Kasumi-1 (cell line): ENCODE measurements around the gene UNC13B.
"Not testable (repeated sequence)": the region's sequence is repeated elsewhere in the genome, so short reads cannot be mapped to it uniquely, and the experiment has no call there.

Experiments used
- DNase-seq, 2 experiments: peaks; one replicate each; lab custom pipeline; 2025; lab: John Stamatoyannopoulos, UW

Gene UNC13B

GRCh38 chr9:35161713-35162604, at the start of gene UNC13B:
UNC13B (plus strand) TSS chr9:35162009; CDS start chr9:35162284, 275 bp downstream.
- DNase-seq = peak; percentile 40 to 51

- DNase-seq = no peak
These were observed 49.4 kb upstream of the UNC13B start for GRCh38 chr9:35112257-35113020.

- DNase-seq = peak; percentile 94
These were observed 47.5 kb upstream of the UNC13B start for GRCh38 chr9:35114113-35114839.

- DNase-seq = peak; percentile 73 to 89
These were observed 46.8 kb upstream of the UNC13B start for GRCh38 chr9:35114840-35115628.

- DNase-seq = peak; percentile 99
These were observed 45.9 kb upstream of the UNC13B start, which contains the start of gene ATOSB for GRCh38 chr9:35115680-35116538. ATOSB (minus strand) TSS chr9:35115862; CDS start chr9:35108274, 7,588 bp downstream.

- no peak for DNase-seq
These were observed 45.3 kb upstream of the UNC13B start for GRCh38 chr9:35116539-35116897.

- peak; percentile 94 to 96 for DNase-seq
These were observed 44.8 kb upstream of the UNC13B start for GRCh38 chr9:35116898-35117551.

- no peak for DNase-seq
These were observed 26.9 kb upstream of the UNC13B start for GRCh38 chr9:35134920-35135319.

- no peak for DNase-seq
These were observed 25.8 kb upstream of the UNC13B start for GRCh38 chr9:35135988-35136387.

- DNase-seq = no peak
These were observed 24.9 kb upstream of the UNC13B start for GRCh38 chr9:35136866-35137265.

- DNase-seq = no peak
These were observed 21.7 kb upstream of the UNC13B start for GRCh38 chr9:35140093-35140492.

- no peak for DNase-seq
These were observed 19.8 kb upstream of the UNC13B start for GRCh38 chr9:35142037-35142436.

GRCh38 chr9:35147941-35148563, 13.8 kb upstream of the UNC13B start:
- not testable (repeated sequence) for DNase-seq

- DNase-seq = no peak
These were observed 8.9 kb upstream of the UNC13B start for GRCh38 chr9:35152926-35153325.

GRCh38 chr9:35156781-35157180, 5.0 kb upstream of the UNC13B start:
- DNase-seq = no peak

- not testable (repeated sequence) for DNase-seq
These were observed 4.0 kb upstream of the UNC13B start for GRCh38 chr9:35157836-35158235.

- DNase-seq = no peak
These were observed 3.1 kb upstream of the UNC13B start for GRCh38 chr9:35158501-35159280.

- DNase-seq = no peak
These were observed 951 bp downstream of the UNC13B start for GRCh38 chr9:35162605-35163315.
